Measurements from ENCODE around the gene TUBA4A. TPM values are rescaled to one million over a fixed set of nuclear protein-coding genes. Genes with fewer than 3 reads are reported as not detected.

Gene TUBA4A
- polyA plus RNA-seq, 1 donor (not counting 4 experiments of a cell fraction or from before 2014, with no cell fraction given), result 524 TPM

DNA sequence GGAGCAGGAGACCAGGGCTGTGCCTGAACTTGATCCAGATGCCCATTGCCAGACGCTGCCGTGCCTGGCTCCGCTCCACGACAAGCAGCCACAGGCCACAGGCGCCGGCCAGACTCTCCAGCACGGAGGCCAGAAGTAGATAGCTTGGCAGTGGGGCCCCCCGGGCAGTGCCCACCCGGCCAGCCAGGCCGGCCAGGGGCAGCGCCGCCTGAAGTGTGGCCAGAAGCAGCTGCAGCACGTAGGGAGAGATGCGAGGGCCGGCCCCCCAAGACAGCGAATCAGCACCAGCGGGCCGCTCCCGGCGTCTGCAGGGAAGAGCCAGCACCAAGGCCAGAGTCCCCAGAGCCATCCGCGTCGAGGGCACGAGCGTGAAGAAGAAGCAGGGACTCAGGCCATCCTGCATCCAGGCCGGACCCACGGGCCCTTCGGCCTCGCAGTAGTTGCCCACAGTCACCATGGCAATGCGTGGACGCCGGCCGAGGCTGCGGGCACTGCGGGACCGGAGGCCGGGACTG is 35.4 kb downstream of the TUBA4A start:
- H3K79me2 ChIP-seq (ENCODE audit: control insufficient read depth, insufficient read depth, low read length), result no peaks in the 10 kb centered on the region
- no peaks in the 10 kb centered on the region for H3K27me3 ChIP-seq (ENCODE audit: control insufficient read depth, extremely low read depth, insufficient read depth, low read length)
- dilution Hi-C loops (cut with MboI; ENCODE audit: extremely low pct_ligation_motif_present, low sequenced_read_pairs), result no loop called here
- FAIRE-seq (no peak), DNase-seq (ENCODE audit: low read depth, low spot score) (no peak)
- TF ChIP-seq EZH2 (IDR thresholded peaks at IDR 0.05; ENCODE audit: low read length) (no peak), CTCF (optimal IDR thresholded peaks at IDR 0.05 in 1 of 3, IDR thresholded peaks at IDR 0.05 in 1 of 3, conservative IDR thresholded peaks at IDR 0.05 in 1 of 3; ENCODE audit: extremely low read depth in 1 of 3, insufficient read depth in 2 of 3, low read length in 3 of 3) (no peak)
- H2AFZ ChIP-seq (ENCODE audit: control insufficient read depth, low read length), result peak overlapping the region; percentile 26
- H3K9ac ChIP-seq (ENCODE audit: control insufficient read depth, extremely low read depth, insufficient read depth, low read length), result peak overlapping the region; percentile 59
- peak overlapping the region; percentile 54 for H3K27ac ChIP-seq (ENCODE audit: control insufficient read depth, insufficient read depth, low read length)
- no peaks in the 10 kb centered on the region for H3K9me3 ChIP-seq (ENCODE audit: control insufficient read depth, low read depth, low read length)
- peak overlapping the region; percentile 81 for H3K4me2 ChIP-seq (ENCODE audit: control insufficient read depth, extremely low read depth, insufficient read depth, low read depth, low read length)
- H3K4me1 ChIP-seq (ENCODE audit: control insufficient read depth, extremely low read depth, insufficient read depth, low read length), result peaks cover 18% of the 10 kb centered on the region
- peaks cover 19 to 36% of the 10 kb centered on the region in 2 experiments for H3K36me3 ChIP-seq (ENCODE audit: control insufficient read depth in 2 of 2, extremely low read depth in 1 of 2, insufficient read depth in 2 of 2, low read length in 2 of 2)
- no peaks in the 10 kb centered on the region for H3K9me1 ChIP-seq (ENCODE audit: control insufficient read depth, extremely low read depth, insufficient read depth, low read length)
- no peaks in the 10 kb centered on the region for H4K20me1 ChIP-seq (ENCODE audit: control insufficient read depth, extremely low read depth, insufficient read depth, low read length)
- peak overlapping the region; percentile 25 to 69 (median 55) for H3K4me3 ChIP-seq (ENCODE audit: control insufficient read depth in 2 of 3, extremely low read depth in 1 of 3, insufficient read depth in 2 of 3, low read depth in 1 of 3, low read length in 3 of 3)

DNA sequence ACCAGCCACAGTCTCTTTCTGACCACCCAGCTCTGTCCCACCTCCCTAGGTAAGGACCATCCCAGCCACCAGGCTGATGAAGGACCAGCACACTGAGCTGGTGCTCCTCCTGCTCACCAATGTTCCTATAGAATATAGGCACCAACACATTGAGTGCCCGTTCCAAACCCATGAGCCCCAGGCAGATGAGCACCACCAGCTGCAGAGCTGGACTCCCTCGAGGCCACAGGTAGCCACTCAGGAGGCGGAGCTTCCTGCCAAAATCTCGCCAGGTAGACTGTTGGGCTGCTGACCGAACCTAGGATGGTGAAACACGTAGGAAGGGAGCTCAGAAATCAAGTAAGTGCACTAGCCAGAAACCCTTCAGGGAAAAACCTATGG is 37.2 kb downstream of the TUBA4A start:
- no peaks in the 10 kb centered on the region for H3K9me1 ChIP-seq (ENCODE audit: control insufficient read depth, extremely low read depth, insufficient read depth, low read length)
- FAIRE-seq (no peak), DNase-seq (ENCODE audit: low read depth, low spot score) (no peak)
- H3K79me2 ChIP-seq (ENCODE audit: control insufficient read depth, insufficient read depth, low read length), result no peaks in the 10 kb centered on the region
- no peak overlapping the region for H2AFZ ChIP-seq (ENCODE audit: control insufficient read depth, low read length)
- no peaks in the 10 kb centered on the region for H3K27me3 ChIP-seq (ENCODE audit: control insufficient read depth, extremely low read depth, insufficient read depth, low read length)
- no peaks in the 10 kb centered on the region for H4K20me1 ChIP-seq (ENCODE audit: control insufficient read depth, extremely low read depth, insufficient read depth, low read length)
- H3K27ac ChIP-seq (ENCODE audit: control insufficient read depth, insufficient read depth, low read length), result no peak overlapping the region
- H3K4me2 ChIP-seq (ENCODE audit: control insufficient read depth, extremely low read depth, insufficient read depth, low read depth, low read length), result no peak overlapping the region
- H3K36me3 ChIP-seq (ENCODE audit: control insufficient read depth in 2 of 2, extremely low read depth in 1 of 2, insufficient read depth in 2 of 2, low read length in 2 of 2), result peaks cover 13 to 37% of the 10 kb centered on the region in 2 experiments
- TF ChIP-seq EZH2 (IDR thresholded peaks at IDR 0.05; ENCODE audit: low read length), result no peak
- TF ChIP-seq CTCF (optimal IDR thresholded peaks at IDR 0.05 in 1 of 3, IDR thresholded peaks at IDR 0.05 in 1 of 3, conservative IDR thresholded peaks at IDR 0.05 in 1 of 3; ENCODE audit: extremely low read depth in 1 of 3, insufficient read depth in 2 of 3, low read length in 3 of 3), result no peak
- no peaks in the 10 kb centered on the region for H3K9me3 ChIP-seq (ENCODE audit: control insufficient read depth, low read depth, low read length)
- dilution Hi-C loops (cut with MboI; ENCODE audit: extremely low pct_ligation_motif_present, low sequenced_read_pairs), result no loop called here
- H3K4me1 ChIP-seq (ENCODE audit: control insufficient read depth, extremely low read depth, insufficient read depth, low read length), result peaks cover 18% of the 10 kb centered on the region
- no peak overlapping the region for H3K4me3 ChIP-seq (ENCODE audit: control insufficient read depth in 2 of 3, extremely low read depth in 1 of 3, insufficient read depth in 2 of 3, low read depth in 1 of 3, low read length in 3 of 3)
- H3K9ac ChIP-seq (ENCODE audit: control insufficient read depth, extremely low read depth, insufficient read depth, low read length), result no peak overlapping the region

Measured in keratinocyte (primary cell).